ENCODE results near the gene GPR183.

The GPR183 gene

GRCh38 chr13:99294198-99294597 is 13.0 kb downstream of the GPR183 start:
- Histone ChIP-seq H3K4me1 (ENCODE audit: control extremely low read depth in 1 of 4, control insufficient read depth in 4 of 4, insufficient read depth in 4 of 4, low read length in 3 of 4) (peaks cover 0 to 20% (median 9%) of the 10 kb centered on the region in 4 experiments), H3K27ac (ENCODE audit: insufficient read depth in 1 of 2, low read depth in 1 of 2, low read length in 2 of 2, poor library complexity in 1 of 2, severe bottlenecking in 2 of 2) (no peak overlapping the region), H3K36me3 (ENCODE audit: control insufficient read depth in 4 of 4, insufficient read depth in 4 of 4, low read length in 3 of 4) (peaks cover 12 to 29% (median 17%) of the 10 kb centered on the region in 4 experiments), H3K27me3 (replicated peaks in 2 of 5; ENCODE audit: control insufficient read depth in 4 of 5, insufficient read depth in 5 of 5, low read length in 4 of 5) (no peaks in the 10 kb centered on the region), H3K4me3 (ENCODE audit: control insufficient read depth in 1 of 7, extremely low read depth in 1 of 7, insufficient read depth in 4 of 7, low read depth in 2 of 7, low read length in 6 of 7) (no peak overlapping the region), H3K9me3 (ENCODE audit: control extremely low read depth in 1 of 5, control insufficient read depth in 4 of 5, insufficient read depth in 2 of 5, low read depth in 1 of 5, low read length in 4 of 5) (no peaks in the 10 kb centered on the region)
- POLR2A ChIA-PET = no interaction called here
- no peak for DNase-seq
- CTCF ChIA-PET = interaction anchor here (1.2 to 3.1 kb wide), 4 partner anchors 14 to 118 kb away, joined by 3 to 13 read pairs (median 6); partner anchors contain the start of gene GPR183

DNA sequence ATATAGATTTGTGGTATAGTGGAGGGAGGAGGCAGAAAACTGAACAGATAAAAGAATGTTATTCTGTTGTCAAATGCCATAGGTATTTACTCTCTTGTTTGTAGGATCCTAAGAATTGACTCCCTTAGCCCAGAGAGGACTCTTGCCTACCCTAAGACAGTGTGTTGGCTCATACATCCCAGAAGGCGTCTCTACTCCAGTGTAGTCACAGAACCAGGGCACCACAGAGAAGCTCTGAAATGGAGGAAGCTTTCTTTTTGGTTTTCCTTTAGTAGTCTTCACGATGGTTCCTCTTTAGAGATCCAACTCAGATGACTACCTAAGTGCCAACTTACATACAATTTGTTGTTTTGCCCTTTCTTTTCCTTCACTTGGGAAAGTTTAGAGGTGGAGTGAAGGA is 14.0 kb downstream of the GPR183 start:
- no peaks in the 10 kb centered on the region for H3K9me3 ChIP-seq (ENCODE audit: control extremely low read depth in 1 of 5, control insufficient read depth in 4 of 5, insufficient read depth in 2 of 5, low read depth in 1 of 5, low read length in 4 of 5)
- DNase-seq = peak in 2 of 3 donors; percentile 44 to 46
- peak overlapping the region in 1 of 2 experiments; percentile 27 for H3K27ac ChIP-seq (ENCODE audit: insufficient read depth in 1 of 2, low read depth in 1 of 2, low read length in 2 of 2, poor library complexity in 1 of 2, severe bottlenecking in 2 of 2)
- WGBS (ENCODE audit: insufficient coverage) = no CpG with 5 or more reads among the region's 2 CpGs
- ChIA-PET CTCF (interaction anchor here (1.0 to 3.1 kb wide), 7 partner anchors 8 to 59 kb away, joined by 3 to 13 read pairs (median 4); partner anchors contain the start of gene GPR183), POLR2A (no interaction called here)
- H3K27me3 ChIP-seq (replicated peaks in 2 of 5; ENCODE audit: control insufficient read depth in 4 of 5, insufficient read depth in 5 of 5, low read length in 4 of 5) = no peaks in the 10 kb centered on the region
- H3K36me3 ChIP-seq (ENCODE audit: control insufficient read depth in 4 of 4, insufficient read depth in 4 of 4, low read length in 3 of 4) = peaks cover 12 to 29% (median 17%) of the 10 kb centered on the region in 4 experiments
- H3K4me3 ChIP-seq (ENCODE audit: control insufficient read depth in 1 of 7, extremely low read depth in 1 of 7, insufficient read depth in 4 of 7, low read depth in 2 of 7, low read length in 6 of 7) = no peak overlapping the region
- H3K4me1 ChIP-seq (ENCODE audit: control extremely low read depth in 1 of 4, control insufficient read depth in 4 of 4, insufficient read depth in 4 of 4, low read length in 3 of 4) = peaks cover 3 to 28% (median 13%) of the 10 kb centered on the region in 4 experiments

- WGBS (ENCODE audit: insufficient coverage) = 100% methylated on average over 3 of the region's 3 CpGs
- Histone ChIP-seq H3K27me3 (replicated peaks in 2 of 5; ENCODE audit: control insufficient read depth in 4 of 5, insufficient read depth in 5 of 5, low read length in 4 of 5) (no peaks in the 10 kb centered on the region), H3K36me3 (ENCODE audit: control insufficient read depth in 4 of 4, insufficient read depth in 4 of 4, low read length in 3 of 4) (peaks cover 11 to 31% (median 18%) of the 10 kb centered on the region in 4 experiments), H3K27ac (ENCODE audit: insufficient read depth in 1 of 2, low read depth in 1 of 2, low read length in 2 of 2, poor library complexity in 1 of 2, severe bottlenecking in 2 of 2) (no peak overlapping the region), H3K9me3 (ENCODE audit: control extremely low read depth in 1 of 5, control insufficient read depth in 4 of 5, insufficient read depth in 2 of 5, low read depth in 1 of 5, low read length in 4 of 5) (no peaks in the 10 kb centered on the region), H3K4me1 (ENCODE audit: control extremely low read depth in 1 of 4, control insufficient read depth in 4 of 4, insufficient read depth in 4 of 4, low read length in 3 of 4) (peaks cover 4 to 39% (median 11%) of the 10 kb centered on the region in 4 experiments), H3K4me3 (ENCODE audit: control insufficient read depth in 1 of 7, extremely low read depth in 1 of 7, insufficient read depth in 4 of 7, low read depth in 2 of 7, low read length in 6 of 7) (no peak overlapping the region)
- ChIA-PET CTCF (no interaction called here), POLR2A (no interaction called here)
- no peak for DNase-seq
Observed at GRCh38 chr13:99290894-99291293, 16.3 kb downstream of the GPR183 start.

DNA sequence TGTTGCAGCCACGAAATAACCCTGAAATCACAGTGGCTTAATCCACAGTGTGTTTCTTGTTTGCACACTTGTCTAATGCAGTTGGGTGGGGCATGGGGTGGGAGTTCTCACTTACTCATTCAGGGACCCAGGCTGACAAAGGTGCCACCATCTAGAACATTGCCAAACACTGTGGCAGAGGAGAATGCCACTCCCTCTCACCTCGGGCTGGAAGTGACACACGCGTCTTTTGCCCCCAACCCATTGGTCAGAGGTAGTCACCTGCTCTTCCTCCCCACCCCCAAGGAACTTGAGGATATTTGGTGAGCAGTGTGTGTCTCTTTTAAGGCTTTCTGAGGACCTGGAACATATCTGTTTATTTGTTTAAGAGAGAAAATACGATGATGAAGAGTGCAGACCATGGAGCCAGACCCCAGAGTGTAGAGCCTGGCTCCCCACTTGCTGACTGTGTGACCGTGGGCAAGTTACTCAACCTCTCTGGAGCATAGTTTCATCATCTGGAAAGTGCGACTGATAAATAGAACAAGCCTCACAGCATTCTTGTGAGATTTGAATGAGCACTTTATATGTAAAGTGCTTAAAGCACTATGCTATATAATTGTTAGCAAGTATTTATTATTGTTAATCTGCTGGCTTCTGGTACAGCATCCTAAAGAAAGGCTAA is 17.4 kb downstream of the GPR183 start:
- CTCF ChIA-PET = interaction anchor here (1.4 kb wide), 2 partner anchors 10 to 144 kb away, joined by 3 to 5 read pairs; no protein-coding TSS in a partner anchor
- 100% methylated on average over 4 of the region's 7 CpGs for WGBS (ENCODE audit: insufficient coverage)

GRCh38 chr13:99289271-99289670 is 17.9 kb downstream of the GPR183 start:
- Histone ChIP-seq H3K4me3 (ENCODE audit: control insufficient read depth in 1 of 7, extremely low read depth in 1 of 7, insufficient read depth in 4 of 7, low read depth in 2 of 7, low read length in 6 of 7) (no peak overlapping the region), H3K36me3 (ENCODE audit: control insufficient read depth in 4 of 4, insufficient read depth in 4 of 4, low read length in 3 of 4) (peaks cover 5 to 19% (median 13%) of the 10 kb centered on the region in 4 experiments), H3K9me3 (ENCODE audit: control extremely low read depth in 1 of 5, control insufficient read depth in 4 of 5, insufficient read depth in 2 of 5, low read depth in 1 of 5, low read length in 4 of 5) (no peaks in the 10 kb centered on the region), H3K27me3 (replicated peaks in 2 of 5; ENCODE audit: control insufficient read depth in 4 of 5, insufficient read depth in 5 of 5, low read length in 4 of 5) (no peaks in the 10 kb centered on the region), H3K4me1 (ENCODE audit: control extremely low read depth in 1 of 4, control insufficient read depth in 4 of 4, insufficient read depth in 4 of 4, low read length in 3 of 4) (peaks cover 4 to 50% (median 15%) of the 10 kb centered on the region in 4 experiments), H3K27ac (ENCODE audit: insufficient read depth in 1 of 2, low read depth in 1 of 2, low read length in 2 of 2, poor library complexity in 1 of 2, severe bottlenecking in 2 of 2) (no peak overlapping the region)
- DNase-seq = no peak
- 100% methylated on average over 1 of the region's 2 CpGs for WGBS (ENCODE audit: insufficient coverage)
- CTCF ChIA-PET = interaction anchor here (1.0 to 1.4 kb wide), 3 partner anchors 11 to 145 kb away, joined by 3 to 5 read pairs (median 4); no protein-coding TSS in a partner anchor
- POLR2A ChIA-PET = no interaction called here

More for the DNA sequence above, 17.4 kb downstream of the GPR183 start:
- H3K36me3 ChIP-seq (ENCODE audit: control insufficient read depth in 4 of 4, insufficient read depth in 4 of 4, low read length in 3 of 4) = peaks cover 5 to 20% (median 13%) of the 10 kb centered on the region in 4 experiments
- POLR2A ChIA-PET = no interaction called here
- H3K4me3 ChIP-seq (ENCODE audit: control insufficient read depth in 1 of 7, extremely low read depth in 1 of 7, insufficient read depth in 4 of 7, low read depth in 2 of 7, low read length in 6 of 7) = no peak overlapping the region
- H3K9me3 ChIP-seq (ENCODE audit: control extremely low read depth in 1 of 5, control insufficient read depth in 4 of 5, insufficient read depth in 2 of 5, low read depth in 1 of 5, low read length in 4 of 5) = no peaks in the 10 kb centered on the region
- DNase-seq = no peak
- H3K4me1 ChIP-seq (ENCODE audit: control extremely low read depth in 1 of 4, control insufficient read depth in 4 of 4, insufficient read depth in 4 of 4, low read length in 3 of 4) = peaks cover 4 to 46% (median 13%) of the 10 kb centered on the region in 4 experiments
- H3K27ac ChIP-seq (ENCODE audit: insufficient read depth in 1 of 2, low read depth in 1 of 2, low read length in 2 of 2, poor library complexity in 1 of 2, severe bottlenecking in 2 of 2) = no peak overlapping the region
- no peaks in the 10 kb centered on the region for H3K27me3 ChIP-seq (replicated peaks in 2 of 5; ENCODE audit: control insufficient read depth in 4 of 5, insufficient read depth in 5 of 5, low read length in 4 of 5)

DNA sequence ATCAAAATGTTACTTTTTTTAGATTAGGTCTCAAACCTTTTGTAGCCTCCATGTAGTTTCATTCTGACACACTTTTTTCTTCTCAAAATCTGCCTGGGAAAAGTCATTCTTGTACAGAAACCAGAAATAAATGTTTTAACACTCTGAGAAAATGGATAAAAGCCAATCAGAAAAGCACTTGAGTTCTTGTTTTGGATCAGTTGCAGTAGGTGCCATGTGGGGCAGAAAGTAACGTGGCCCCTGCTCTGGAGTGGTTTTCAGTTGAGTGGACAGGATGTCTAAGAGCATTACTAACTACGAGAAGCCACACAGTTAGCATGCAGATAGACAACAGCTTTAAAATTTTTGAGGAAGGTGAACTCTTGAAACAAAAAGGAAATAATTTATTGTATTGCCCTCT is 19.1 kb downstream of the GPR183 start:
- ChIA-PET CTCF (interaction anchor here (1.0 to 1.6 kb wide), 5 partner anchors 12 to 146 kb away, joined by 3 to 5 read pairs (median 3); partner anchors contain the start of gene GPR183), POLR2A (no interaction called here)
- Histone ChIP-seq H3K27ac (ENCODE audit: insufficient read depth in 1 of 2, low read depth in 1 of 2, low read length in 2 of 2, poor library complexity in 1 of 2, severe bottlenecking in 2 of 2) (no peak overlapping the region), H3K9me3 (ENCODE audit: control extremely low read depth in 1 of 5, control insufficient read depth in 4 of 5, insufficient read depth in 2 of 5, low read depth in 1 of 5, low read length in 4 of 5) (no peaks in the 10 kb centered on the region), H3K27me3 (replicated peaks in 2 of 5; ENCODE audit: control insufficient read depth in 4 of 5, insufficient read depth in 5 of 5, low read length in 4 of 5) (no peaks in the 10 kb centered on the region), H3K4me3 (ENCODE audit: control insufficient read depth in 1 of 7, extremely low read depth in 1 of 7, insufficient read depth in 4 of 7, low read depth in 2 of 7, low read length in 6 of 7) (peak overlapping the region in 1 of 7 experiments; percentile 21), H3K4me1 (ENCODE audit: control extremely low read depth in 1 of 4, control insufficient read depth in 4 of 4, insufficient read depth in 4 of 4, low read length in 3 of 4) (peaks cover 4 to 51% (median 19%) of the 10 kb centered on the region in 4 experiments), H3K36me3 (ENCODE audit: control insufficient read depth in 4 of 4, insufficient read depth in 4 of 4, low read length in 3 of 4) (peaks cover 5 to 14% (median 11%) of the 10 kb centered on the region in 4 experiments)
- 0% methylated on average over 1 of the region's 2 CpGs for WGBS (ENCODE audit: insufficient coverage)
- DNase-seq = peak in 2 of 3 donors; percentile 61 to 72

DNA sequence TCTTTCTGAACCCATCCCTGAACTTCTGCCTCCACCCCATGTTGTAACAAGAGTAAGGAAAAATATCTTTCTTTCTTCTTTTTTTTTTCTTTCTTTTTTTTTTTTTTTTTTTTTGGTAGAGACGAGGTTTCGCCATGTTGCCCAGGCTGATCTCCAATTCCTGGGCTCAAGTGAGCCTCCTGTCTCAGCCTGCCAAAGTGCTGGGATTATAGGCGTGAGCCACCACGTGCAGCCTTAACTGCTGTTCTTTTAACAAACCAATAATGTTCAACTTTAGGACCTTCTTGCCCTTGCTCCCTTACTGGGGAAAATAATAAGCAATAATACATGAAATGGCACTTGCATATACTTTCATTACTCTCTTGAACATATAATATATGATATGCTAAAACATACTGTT is 19.6 kb downstream of the GPR183 start:
- Histone ChIP-seq H3K27ac (ENCODE audit: insufficient read depth in 1 of 2, low read depth in 1 of 2, low read length in 2 of 2, poor library complexity in 1 of 2, severe bottlenecking in 2 of 2) (no peak overlapping the region), H3K27me3 (replicated peaks in 2 of 5; ENCODE audit: control insufficient read depth in 4 of 5, insufficient read depth in 5 of 5, low read length in 4 of 5) (no peaks in the 10 kb centered on the region), H3K4me1 (ENCODE audit: control extremely low read depth in 1 of 4, control insufficient read depth in 4 of 4, insufficient read depth in 4 of 4, low read length in 3 of 4) (peaks cover 4 to 53% (median 24%) of the 10 kb centered on the region in 4 experiments), H3K9me3 (ENCODE audit: control extremely low read depth in 1 of 5, control insufficient read depth in 4 of 5, insufficient read depth in 2 of 5, low read depth in 1 of 5, low read length in 4 of 5) (no peaks in the 10 kb centered on the region), H3K4me3 (ENCODE audit: control insufficient read depth in 1 of 7, extremely low read depth in 1 of 7, insufficient read depth in 4 of 7, low read depth in 2 of 7, low read length in 6 of 7) (no peak overlapping the region), H3K36me3 (ENCODE audit: control insufficient read depth in 4 of 4, insufficient read depth in 4 of 4, low read length in 3 of 4) (peaks cover 5 to 13% (median 6%) of the 10 kb centered on the region in 4 experiments)
- WGBS (ENCODE audit: insufficient coverage) = 100% methylated on average over 1 of the region's 4 CpGs
- DNase-seq = no peak
- CTCF ChIA-PET = interaction anchor here (1.6 kb wide), 1 partner anchor 19 kb away, joined by 3 read pairs; the partner anchor contains the start of gene GPR183
- POLR2A ChIA-PET = no interaction called here

Measured in common myeloid progenitor, CD34-positive (primary cell).